Measurements from ENCODE around the gene TSC2.
"Not testable (repeated sequence)": the region's sequence is repeated elsewhere in the genome, so short reads cannot be mapped to it uniquely, and the experiment has no call there.

TSC2 gene

GRCh38 chr16:2108446-2109270 is 60.9 kb downstream of the TSC2 start:
- DNase-seq = not testable (repeated sequence)

DNA sequence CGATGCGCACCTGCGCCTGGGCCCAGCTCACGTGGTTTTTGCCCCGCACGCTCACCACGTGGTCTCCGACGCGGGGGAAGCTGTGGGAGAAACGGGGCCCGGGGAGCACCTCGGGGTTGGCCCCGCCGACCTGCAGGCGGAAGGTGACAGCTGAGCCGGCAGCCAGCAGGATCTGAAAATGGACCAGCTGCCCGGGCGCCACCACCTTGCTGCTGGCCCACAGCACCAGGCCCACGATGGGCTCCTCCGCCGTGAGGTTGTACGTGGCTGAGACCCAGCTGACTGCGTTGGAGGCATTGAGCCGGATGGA is 61.4 kb downstream of the TSC2 start:
- not testable (repeated sequence) for DNase-seq

DNA sequence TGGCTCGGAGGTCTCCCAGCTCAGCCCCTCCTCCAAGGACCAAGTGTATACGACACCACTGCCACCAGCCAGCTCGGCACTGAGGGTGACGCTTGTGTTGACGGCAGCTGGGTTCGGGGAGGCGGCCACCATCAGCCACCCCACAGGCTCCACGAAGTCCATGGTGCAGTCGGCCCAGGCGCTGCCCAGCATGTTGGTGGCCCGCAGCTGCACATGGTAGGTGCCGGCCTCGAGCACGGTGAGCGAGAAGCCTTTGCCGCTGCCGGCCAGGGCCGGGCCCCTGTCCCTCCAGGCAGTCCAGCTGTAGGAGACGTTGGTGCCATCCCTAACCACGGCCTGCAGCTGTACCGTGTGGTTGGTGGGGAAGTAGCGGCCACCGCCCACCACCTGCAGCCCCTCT is 62.1 kb downstream of the TSC2 start:
- not testable (repeated sequence) for DNase-seq

DNA sequence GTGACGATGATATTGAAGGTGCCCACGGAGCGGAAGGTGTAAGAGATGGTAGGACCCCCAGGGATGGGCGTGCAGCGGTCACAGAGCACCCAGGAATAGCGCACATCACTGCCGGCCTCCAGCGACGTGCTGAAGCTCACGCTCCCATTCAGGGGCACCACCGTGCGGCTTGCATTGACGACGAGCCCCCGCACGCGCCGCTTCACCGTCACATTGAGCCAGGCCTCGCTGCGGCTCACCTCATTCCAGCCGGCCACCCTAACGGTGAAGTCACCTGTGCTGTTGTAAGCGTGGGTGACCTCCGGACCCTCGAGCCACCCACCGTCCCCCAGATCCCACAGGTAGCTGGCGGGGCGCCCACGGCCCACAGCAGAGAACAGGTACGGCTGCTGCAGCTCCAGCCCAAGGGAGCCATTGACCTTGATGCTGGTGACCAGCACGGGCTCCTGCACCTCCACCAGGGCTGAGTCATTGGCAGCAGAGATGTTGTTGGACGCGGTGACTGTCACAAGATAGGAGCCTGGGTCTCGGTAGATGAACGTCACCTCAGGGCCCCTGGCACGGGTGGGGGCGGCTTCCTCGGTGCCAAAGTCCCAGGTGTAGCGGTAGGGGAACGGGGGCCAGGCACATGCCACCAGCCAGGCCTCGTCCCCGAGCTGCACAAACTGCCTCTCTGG is 62.7 kb downstream of the TSC2 start:
- not testable (repeated sequence) for DNase-seq

- DNase-seq = not testable (repeated sequence)
Measured at GRCh38 chr16:2111009-2111353, 63.2 kb downstream of the TSC2 start.

DNA sequence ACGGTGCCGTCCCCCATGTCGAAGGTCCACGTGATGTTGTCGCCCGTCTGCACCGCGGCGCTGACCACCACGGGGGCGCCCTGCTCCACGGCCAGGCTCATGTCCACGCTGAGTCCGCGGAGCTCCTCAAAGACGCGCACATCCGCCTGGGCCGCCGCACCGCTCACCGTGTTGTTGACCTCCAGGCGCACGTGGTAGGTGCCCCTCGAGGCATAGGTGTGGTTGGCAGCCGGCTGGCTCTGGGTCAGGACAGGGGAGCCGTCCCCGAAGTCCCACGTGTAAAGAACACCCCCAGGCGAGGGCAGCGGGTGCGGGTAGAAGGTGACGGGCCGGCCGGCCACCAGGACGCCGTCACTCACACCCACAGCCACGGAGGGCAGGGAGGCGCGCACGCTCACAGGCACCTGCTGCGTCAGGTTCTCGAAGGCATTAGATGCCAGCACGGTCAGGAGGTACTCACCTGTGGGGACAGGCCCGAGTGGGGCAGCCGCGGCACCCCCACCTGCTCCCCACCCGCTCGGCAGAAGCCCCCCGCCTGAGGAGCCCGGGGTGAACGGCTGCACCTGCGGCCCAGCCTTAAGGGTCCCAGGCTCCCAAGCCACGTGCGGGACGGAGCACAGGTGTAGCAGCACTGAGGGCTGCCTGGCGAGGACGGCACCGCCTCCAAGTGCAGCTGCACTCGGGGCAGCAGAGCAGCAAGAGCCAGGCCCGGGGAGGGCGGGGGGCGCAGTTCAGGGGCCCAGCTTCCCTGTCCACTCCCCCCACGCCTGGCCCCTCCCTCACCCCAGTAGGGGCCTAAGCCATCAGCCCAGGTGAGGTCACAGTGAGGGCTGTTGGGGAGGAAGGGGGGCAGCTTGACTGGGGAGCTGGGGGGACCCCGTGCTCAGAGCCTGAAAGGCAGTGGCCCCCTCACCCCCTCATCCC is 63.9 kb downstream of the TSC2 start:
- not testable (repeated sequence) for DNase-seq

- not testable (repeated sequence) for DNase-seq
Measured at GRCh38 chr16:2112539-2113106, 64.8 kb downstream of the TSC2 start.

DNA sequence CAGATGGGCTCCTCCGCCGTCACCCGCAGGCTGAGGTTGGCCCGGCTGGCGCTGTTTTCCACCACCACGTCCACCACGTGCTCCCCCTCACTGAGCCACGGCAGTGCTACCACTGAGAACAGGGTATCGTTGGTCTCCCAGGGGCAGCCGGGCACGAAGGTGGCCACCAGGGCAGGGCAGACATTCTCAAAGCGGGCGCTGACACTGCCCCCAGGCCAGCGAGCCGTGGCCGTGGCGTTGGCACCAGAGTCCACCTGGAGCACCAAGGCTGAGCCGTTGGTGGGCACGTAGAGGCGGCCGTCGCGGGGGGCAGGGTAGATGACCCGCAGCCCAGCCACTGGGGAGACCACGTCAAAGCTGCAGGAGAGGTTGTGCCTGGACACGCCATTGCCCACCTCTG is 66.4 kb downstream of the TSC2 start:
- not testable (repeated sequence) for DNase-seq

DNA sequence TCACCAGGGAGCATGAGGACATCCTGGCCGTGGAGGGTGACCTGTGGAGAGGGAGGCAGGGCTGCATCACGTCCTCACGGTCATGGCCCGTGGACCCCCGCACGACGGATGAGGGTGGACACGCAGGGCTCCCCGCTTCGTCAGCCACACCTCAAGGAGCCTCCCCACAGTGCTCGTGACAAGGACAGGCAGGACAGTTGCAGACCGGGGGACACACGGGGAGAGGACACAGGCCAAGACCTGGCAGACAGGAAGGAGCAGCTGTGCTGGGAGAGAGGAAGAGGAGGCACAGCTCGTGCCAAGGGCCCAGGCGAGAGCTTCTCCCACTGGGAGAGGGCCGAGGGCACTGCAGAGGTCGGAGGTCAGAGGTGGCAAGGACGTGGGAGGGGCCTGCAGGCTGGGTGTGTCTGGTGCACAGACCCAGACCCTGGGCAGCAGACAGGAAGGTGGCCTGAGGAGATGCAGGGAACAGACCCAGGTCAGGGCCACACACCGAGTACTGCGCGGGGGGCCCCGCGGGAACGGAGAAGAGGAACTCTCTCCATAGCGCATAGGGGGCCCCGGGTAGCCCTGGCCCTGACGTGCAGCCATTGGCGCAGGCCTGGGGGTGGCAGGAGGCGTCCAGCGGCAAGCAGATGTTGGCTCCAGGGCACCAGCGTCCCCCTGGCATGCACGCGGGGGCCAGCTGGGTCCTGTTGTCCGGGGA is 67.3 kb downstream of the TSC2 start:
- not testable (repeated sequence) for DNase-seq

DNA sequence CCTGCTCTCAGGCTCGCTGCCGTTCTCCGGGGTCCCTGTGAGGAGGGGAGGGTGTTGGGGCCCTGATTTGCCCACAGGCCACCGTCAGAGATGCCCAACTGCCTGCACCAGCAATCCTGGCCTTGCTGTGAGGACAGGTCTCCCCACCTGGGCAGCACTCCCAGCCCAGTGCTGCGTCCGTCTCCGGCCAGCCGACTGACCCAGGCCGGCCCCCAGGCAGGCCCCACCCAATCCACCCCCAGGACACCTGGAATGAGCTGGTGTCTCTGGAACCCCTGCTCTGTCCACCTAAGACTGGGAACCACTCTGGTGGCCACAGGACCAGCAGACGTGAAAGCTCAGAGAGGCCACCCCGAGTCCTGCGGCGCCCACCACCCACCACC is 67.8 kb downstream of the TSC2 start:
- DNase-seq = no peak

GRCh38 chr16:2116428-2116827 is 68.6 kb downstream of the TSC2 start:
- DNase-seq = not testable (repeated sequence)

DNA sequence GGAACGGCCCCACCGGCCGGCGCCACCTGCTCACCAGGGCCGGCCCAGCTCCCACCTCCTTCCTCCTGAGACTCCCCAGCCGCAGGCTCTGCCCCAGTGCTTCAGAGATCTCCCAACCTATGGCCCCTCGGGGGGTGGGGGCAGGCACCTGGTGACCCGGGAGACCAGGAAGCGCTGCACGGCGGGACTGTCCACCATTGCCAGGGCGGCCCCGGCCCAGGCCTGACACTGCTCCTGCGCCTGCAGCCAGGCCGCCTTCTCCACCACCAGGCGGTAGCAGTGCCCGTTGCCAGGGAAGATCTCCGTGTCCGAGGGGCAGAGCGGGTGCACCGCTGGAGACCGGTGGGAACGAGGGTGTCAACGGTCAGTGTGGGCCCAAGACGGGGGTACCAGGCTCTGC is 69.6 kb downstream of the TSC2 start:
- not testable (repeated sequence) for DNase-seq

DNA sequence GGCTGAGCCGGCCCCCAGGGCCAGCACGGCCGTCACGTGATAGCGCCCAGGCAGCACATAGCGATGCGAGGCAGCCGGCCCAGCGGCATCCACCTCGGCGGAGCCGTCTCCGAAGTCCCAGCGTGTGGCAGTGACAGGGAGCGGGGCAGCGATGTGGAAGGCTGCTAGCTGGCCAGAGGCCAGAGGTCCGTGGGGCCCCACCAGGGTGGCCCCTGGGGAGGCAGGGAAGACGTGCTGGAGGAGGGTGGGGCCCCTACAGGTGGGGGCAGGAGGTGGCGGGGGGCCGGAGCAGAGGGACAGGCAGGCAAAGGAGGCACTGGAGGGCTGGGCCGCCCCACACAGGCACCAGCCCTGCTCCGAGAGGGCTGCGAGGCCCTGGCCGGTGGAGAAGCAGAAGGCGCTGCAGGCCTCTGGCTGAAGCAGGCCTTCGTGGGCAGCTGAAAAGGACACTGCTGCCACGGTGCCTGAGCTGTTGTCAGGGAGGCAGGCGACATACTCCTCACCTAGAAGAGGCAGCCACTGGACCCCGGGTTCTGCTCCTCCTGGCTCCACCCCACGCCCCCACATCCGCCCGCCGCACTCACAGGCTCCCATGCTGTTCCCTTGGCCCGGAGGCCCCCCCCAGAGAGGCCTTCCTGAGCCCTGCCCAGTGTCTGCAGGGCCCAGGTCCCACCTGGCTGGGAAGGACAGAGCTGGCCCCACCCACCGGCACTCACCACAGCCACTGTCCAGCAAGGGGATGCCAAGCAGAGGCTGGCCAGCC is 70.4 kb downstream of the TSC2 start:
- not testable (repeated sequence) for DNase-seq

- not testable (repeated sequence) for DNase-seq
Measured at GRCh38 chr16:2121325-2121724, 73.5 kb downstream of the TSC2 start.

- DNase-seq = no peak
Measured at GRCh38 chr16:2121853-2122252, 74.1 kb downstream of the TSC2 start.

- DNase-seq = no peak
Measured at GRCh38 chr16:2122429-2122828, 74.6 kb downstream of the TSC2 start.

DNA sequence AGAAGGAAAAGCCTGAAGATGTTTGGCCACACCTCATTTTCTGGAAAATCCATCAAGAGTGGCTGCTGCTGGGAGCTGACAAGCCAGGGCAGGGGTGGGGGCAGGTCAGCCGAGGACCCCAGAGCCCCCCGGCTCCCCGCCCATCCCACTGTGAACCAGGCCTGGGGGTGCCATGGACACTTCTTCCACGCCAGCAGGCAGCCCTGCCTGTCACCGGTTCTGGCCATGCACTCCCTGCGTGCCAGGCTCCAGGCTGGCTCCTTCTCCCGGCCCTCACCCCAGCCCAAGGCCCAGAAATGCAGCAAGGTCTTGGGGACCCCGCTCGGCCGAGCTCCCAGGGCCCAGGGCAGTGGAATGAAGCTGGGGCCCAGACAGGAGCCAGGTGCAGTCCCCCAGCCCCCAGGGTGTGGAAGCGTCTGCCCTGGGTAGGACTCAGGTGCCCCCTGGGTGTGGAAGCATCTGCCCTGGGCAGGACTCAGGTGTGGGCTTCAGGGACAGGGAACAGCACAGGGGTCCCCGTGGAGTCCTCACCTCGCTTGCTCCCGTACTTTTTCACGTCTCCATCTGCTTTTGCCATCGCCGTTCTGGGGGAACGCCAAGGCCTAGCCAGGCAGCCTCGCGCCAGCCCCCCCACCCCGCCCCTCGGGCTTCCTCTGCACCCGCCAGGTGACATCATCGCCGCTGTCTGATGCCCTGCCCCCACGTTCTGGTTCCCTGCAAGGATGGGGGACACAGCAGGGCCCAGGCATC is 75.3 kb downstream of the TSC2 start:
- not testable (repeated sequence) for DNase-seq

DNA sequence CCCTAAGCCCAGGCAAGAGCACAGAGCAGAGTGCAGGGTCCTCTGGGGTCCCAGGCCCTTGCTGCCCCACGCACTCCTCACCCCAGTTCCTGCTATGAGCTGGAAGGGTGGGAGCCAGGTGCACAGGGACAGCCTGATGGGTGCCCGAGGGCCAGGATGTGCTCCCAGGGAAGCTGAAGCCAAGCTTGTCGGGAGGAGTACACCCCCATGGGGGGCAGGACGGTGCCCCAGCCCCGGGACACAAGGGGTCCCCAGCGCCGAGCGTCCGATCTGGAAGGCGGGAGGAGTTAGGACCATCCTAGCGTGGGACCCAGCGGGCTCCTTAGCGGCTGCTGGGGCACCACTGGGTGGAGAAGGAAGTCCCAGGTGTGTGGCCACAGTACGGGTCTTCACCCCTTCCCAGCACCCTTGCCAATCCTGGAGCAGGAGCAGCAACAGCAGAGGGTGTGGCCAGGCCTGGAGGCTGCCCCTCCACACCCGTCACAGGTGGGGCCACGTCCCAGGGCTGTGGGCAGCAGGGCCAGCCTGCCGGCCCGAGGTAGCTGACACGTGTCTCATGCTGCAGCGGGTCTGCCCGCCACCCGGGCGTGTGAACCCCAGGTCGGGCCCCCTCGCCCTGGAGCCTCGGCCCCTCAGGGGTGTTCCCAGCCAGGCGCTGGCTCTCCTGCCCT is 76.1 kb downstream of the TSC2 start:
- not testable (repeated sequence) for DNase-seq

GRCh38 chr16:2124377-2124693 is 76.5 kb downstream of the TSC2 start:
- not testable (repeated sequence) for DNase-seq

DNA sequence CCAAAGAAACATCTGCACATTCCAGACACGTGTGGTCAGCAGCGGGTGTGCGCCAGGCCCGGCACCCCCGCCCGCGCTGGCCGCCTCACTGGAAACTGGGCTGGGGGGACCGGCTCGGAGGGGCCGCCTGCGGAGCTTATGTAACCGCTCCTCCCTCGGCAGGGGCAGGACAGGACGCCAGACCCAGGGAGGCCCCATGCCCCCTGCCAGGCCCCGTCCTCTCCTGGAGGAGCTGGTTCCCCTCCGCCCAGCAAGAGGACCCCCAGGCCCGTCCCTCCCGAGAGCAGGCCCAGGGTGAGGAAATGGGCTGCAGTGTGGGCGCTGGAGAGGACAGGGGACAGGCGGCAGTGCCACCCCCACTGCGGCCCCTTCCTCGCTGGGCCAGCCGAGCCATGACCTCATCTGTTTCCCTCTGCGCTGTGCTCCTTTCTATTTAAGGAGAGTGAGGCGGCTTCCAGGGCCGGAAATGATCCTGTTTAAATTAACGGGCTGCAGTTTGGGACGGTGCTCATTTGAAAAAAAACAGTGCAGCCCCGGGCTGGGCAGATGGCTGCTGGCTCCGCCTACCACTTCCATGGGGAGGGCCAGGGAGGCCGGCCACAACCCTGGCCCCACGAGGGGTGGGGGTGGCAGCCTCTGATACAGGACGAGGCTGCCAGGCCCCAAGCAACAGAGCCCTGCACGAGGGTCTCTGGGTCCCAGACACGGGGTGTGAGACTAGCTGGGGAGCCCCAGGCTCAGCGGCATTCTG is 77.1 kb downstream of the TSC2 start:
- DNase-seq = not testable (repeated sequence)
